Muscle layer of duodenum (tissue), 2 donors: Measurements from ENCODE around the gene SERPIND1.

Source experiments
- H3K27ac ChIP-seq: one replicate; pipeline ENCODE4 v1.7.0; 2013; ENCODE audit warnings: mild to moderate bottlenecking, low read length
- H3K27me3 ChIP-seq: one replicate; pipeline ENCODE4 v1.7.0; 2013; ENCODE audit warnings: low read depth, mild to moderate bottlenecking, control low read depth, low read length
- H3K36me3 ChIP-seq, 2 donors: one replicate each; pipeline ENCODE4 v1.7.0; 2013; ENCODE audit warnings: low read length in 2 of 2, control low read depth in 1 of 2, mild to moderate bottlenecking in 1 of 2; ENCODE audit not compliant: insufficient read depth in 2 of 2, control insufficient read depth in 1 of 2
- H3K4me1 ChIP-seq, 2 donors: one replicate each; pipeline ENCODE4 v1.7.0; 2013; ENCODE audit warnings: low read length in 2 of 2, mild to moderate bottlenecking in 2 of 2, control low read depth in 1 of 2, moderate library complexity in 1 of 2; ENCODE audit not compliant: insufficient read depth in 2 of 2, control insufficient read depth in 1 of 2
- H3K4me3 ChIP-seq, 2 donors: one replicate each; pipeline ENCODE4 v1.7.0; 2013; ENCODE audit warnings: low read length in 2 of 2, low read depth in 1 of 2, mild to moderate bottlenecking in 1 of 2
- H3K9me3 ChIP-seq, 2 donors: one replicate each; pipeline ENCODE4 v1.7.0; 2013; ENCODE audit warnings: low read length in 2 of 2, control low read depth in 1 of 2, mild to moderate bottlenecking in 1 of 2; ENCODE audit not compliant: control insufficient read depth in 1 of 2
- donor health status: healthy.

SERPIND1 gene

GRCh38 chr22:20786536-20786979 is 12.6 kb downstream of the SERPIND1 start:
- Histone ChIP-seq H3K27ac (no peak overlapping the region), H3K27me3 (no peaks in the 10 kb centered on the region), H3K4me1 (no peaks in the 10 kb centered on the region), H3K4me3 (no peak overlapping the region), H3K36me3 (peaks cover 41 to 54% of the 10 kb centered on the region in 2 donors), H3K9me3 (no peaks in the 10 kb centered on the region)

DNA sequence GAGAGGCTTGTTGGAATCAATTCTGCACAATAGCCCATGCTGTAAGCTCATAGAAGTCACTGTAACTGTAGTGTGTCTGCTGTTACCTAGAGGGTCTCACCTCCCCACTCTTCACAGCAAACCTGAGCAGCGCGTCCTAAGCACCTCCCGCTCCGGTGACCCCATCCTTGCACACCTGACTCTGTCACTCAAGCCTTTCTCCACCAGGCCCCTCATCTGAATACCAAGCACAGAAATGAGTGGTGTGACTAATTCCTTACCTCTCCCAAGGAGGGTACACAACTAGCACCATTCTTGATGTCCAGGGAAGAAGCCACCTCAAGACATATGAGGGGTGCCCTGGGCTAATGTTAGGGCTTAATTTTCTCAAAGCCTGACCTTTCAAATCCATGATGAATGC is 13.3 kb downstream of the SERPIND1 start:
- Histone ChIP-seq H3K9me3 (no peaks in the 10 kb centered on the region), H3K4me1 (no peaks in the 10 kb centered on the region), H3K4me3 (no peak overlapping the region), H3K27ac (no peak overlapping the region), H3K36me3 (peaks cover 37 to 54% of the 10 kb centered on the region in 2 donors), H3K27me3 (no peaks in the 10 kb centered on the region)

GRCh38 chr22:20787746-20788626 is 14.1 kb downstream of the SERPIND1 start:
- H3K9me3 ChIP-seq: no peaks in the 10 kb centered on the region
- H3K4me1 ChIP-seq: no peaks in the 10 kb centered on the region
- peaks cover 44 to 55% of the 10 kb centered on the region in 2 donors for H3K36me3 ChIP-seq
- H3K27me3 ChIP-seq: no peaks in the 10 kb centered on the region
- H3K4me3 ChIP-seq: no peak overlapping the region
- H3K27ac ChIP-seq: no peak overlapping the region

- H3K27ac ChIP-seq: no peak overlapping the region
- H3K4me1 ChIP-seq: no peaks in the 10 kb centered on the region
- H3K36me3 ChIP-seq: peaks cover 44 to 48% of the 10 kb centered on the region in 2 donors
- H3K27me3 ChIP-seq: no peaks in the 10 kb centered on the region
- no peaks in the 10 kb centered on the region for H3K9me3 ChIP-seq
- H3K4me3 ChIP-seq: no peak overlapping the region
Measured at GRCh38 chr22:20788627-20789344, 14.9 kb downstream of the SERPIND1 start.

DNA sequence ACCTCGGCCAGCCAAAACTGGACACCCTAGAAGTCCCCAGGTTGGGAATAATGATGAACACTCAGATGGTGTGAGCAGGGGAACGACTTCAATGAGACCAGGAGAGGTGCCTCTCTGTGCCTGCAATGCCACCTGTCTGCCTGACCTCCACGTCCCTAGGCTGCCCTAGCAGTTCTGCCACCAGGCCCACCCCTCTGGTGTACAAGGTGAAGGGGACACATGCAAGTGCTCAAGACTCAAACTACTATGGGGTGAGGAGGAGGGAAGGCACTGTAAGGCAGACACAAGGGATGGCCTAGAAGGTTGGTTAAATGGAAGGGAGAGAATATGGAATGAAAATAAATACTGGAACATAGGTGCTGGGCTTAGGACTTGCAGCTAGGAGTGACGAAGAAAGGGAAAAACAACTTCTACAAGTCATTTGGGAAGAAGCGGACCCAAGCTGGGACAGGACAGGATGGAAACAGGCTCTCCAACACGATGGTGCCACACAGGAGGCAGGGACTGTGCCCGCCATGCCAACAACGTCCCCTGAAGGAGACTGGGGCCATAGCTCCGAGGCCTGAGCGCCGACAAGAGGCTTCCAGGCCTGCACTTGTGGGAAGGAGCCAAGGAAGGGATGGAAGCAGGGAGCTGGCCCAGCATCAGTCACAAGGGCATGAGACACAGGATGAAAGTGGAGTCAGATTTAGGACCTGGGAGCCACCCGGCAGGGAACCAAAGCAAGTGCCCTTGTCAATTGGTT is 18.5 kb downstream of the SERPIND1 start:
- H3K27me3 ChIP-seq: no peaks in the 10 kb centered on the region
- H3K27ac ChIP-seq: no peak overlapping the region
- H3K9me3 ChIP-seq: no peaks in the 10 kb centered on the region
- no peak overlapping the region for H3K4me3 ChIP-seq
- no peaks in the 10 kb centered on the region for H3K4me1 ChIP-seq
- peaks cover 56 to 64% of the 10 kb centered on the region in 2 donors for H3K36me3 ChIP-seq

- Histone ChIP-seq H3K4me1 (no peaks in the 10 kb centered on the region), H3K4me3 (no peak overlapping the region), H3K36me3 (peaks cover 54 to 65% of the 10 kb centered on the region in 2 donors), H3K27me3 (no peaks in the 10 kb centered on the region), H3K27ac (no peak overlapping the region), H3K9me3 (no peaks in the 10 kb centered on the region)
Measured at GRCh38 chr22:20792966-20793728, 19.2 kb downstream of the SERPIND1 start.

GRCh38 chr22:20793748-20794649 is 20.1 kb downstream of the SERPIND1 start:
- H3K9me3 ChIP-seq: no peaks in the 10 kb centered on the region
- no peak overlapping the region for H3K27ac ChIP-seq
- no peak overlapping the region for H3K4me3 ChIP-seq
- H3K36me3 ChIP-seq: peaks cover 54 to 69% of the 10 kb centered on the region in 2 donors
- H3K4me1 ChIP-seq: no peaks in the 10 kb centered on the region
- H3K27me3 ChIP-seq: no peaks in the 10 kb centered on the region

- H3K9me3 ChIP-seq: no peaks in the 10 kb centered on the region
- H3K4me3 ChIP-seq: no peak overlapping the region
- H3K4me1 ChIP-seq: no peaks in the 10 kb centered on the region
- peaks cover 58 to 77% of the 10 kb centered on the region in 2 donors for H3K36me3 ChIP-seq
- no peak overlapping the region for H3K27ac ChIP-seq
- H3K27me3 ChIP-seq: no peaks in the 10 kb centered on the region
Measured at GRCh38 chr22:20794650-20795413, 20.9 kb downstream of the SERPIND1 start.

GRCh38 chr22:20796731-20797130 is 22.8 kb downstream of the SERPIND1 start:
- no peak overlapping the region for H3K4me3 ChIP-seq
- peaks cover 58 to 76% of the 10 kb centered on the region in 2 donors for H3K36me3 ChIP-seq
- no peak overlapping the region for H3K27ac ChIP-seq
- H3K27me3 ChIP-seq: no peaks in the 10 kb centered on the region
- no peaks in the 10 kb centered on the region for H3K4me1 ChIP-seq
- no peaks in the 10 kb centered on the region for H3K9me3 ChIP-seq
